Measurements from ENCODE around the gene HRH4.

Gene HRH4

DNA sequence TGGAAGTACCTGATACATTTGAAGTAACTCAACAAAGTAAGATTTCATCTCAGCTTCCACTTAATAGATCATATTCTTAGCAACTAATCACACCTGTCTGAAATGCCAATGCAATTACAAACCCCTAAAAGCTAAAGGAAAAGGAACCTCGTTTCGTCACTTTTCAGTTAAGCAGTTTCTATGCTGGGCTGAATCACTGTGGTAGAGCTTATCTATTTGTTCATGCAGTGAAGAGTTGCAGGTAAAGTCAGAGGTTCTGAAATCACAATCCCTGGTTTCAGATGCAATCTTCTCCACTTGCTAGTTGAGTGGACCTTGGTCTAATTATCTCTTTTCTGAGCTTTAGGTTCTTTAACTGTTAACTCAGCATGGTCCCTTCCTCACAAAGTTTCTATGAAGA is 6.3 kb downstream of the HRH4 start:
- DNase-seq (ENCODE audit: low read depth, low spot score) = no peak

DNA sequence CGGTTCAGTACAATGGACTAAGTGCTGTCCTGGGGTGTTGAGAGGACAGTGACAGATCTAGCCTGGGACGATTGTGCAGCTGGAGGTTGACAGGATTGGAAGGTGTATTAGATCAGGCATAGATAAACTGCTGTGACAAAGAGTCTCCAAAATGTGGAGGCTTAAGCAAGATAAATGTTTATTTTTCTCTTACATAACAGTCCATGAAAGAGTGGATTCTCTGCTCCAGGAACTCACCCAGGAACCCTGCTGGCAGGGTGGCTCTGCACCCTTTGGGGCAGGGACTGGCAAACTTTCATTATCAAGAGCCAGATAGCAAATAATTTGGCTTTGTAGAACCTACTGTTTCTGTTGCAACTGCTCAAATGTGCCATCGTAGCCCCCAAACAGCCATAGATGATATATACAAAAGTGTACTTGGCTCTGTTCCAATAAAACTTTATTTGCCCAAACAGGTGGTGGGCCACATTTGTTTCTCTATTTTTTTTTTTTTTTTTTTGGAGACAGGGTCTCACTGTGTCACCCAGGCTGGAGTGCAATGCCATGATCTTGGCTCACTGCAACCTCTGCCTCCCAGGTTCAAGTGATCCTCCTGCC is 9.7 kb downstream of the HRH4 start:
- DNase-seq (ENCODE audit: low read depth, low spot score) = no peak

DNA sequence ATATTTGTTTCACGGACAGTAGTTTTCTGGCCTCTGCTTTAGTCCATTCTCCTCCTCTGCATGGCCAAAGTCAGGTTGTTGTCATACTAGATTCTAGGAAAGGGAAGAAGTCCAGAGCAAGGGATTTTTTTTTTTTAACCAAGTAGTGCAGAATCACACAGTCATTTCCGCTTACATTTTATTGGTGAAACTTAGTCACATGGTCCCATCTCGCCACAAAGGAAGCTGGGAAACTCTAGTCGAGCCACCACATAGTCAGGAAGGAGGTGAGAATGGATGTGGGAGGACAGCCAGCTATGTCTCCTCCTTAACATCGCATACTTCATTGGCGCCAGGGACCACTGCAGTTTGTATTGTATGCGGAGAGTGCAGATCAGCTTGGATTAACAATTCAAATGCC is 10.4 kb downstream of the HRH4 start:
- DNase-seq (ENCODE audit: low read depth, low spot score) = no peak

DNA sequence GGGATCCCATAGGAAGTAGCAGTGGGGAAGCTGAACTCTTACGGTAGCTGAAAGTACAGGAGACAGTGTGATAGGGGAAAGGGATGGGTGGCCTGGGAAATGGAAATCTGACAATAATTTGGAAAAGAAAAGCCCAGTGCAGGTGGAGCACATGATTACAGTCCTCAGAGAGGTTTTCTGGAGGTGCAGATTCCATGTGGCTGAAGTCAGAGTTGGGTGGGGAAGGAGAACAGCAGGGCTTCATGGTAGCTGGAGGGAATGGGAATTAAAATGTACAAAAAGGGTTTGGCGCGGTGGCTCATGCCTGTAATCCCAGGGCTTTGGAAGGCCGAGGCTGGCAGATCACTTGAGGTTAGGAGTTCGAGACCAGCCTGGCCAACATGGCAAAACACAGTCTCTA is 12.2 kb downstream of the HRH4 start:
- no peak for DNase-seq (ENCODE audit: low read depth, low spot score)

DNA sequence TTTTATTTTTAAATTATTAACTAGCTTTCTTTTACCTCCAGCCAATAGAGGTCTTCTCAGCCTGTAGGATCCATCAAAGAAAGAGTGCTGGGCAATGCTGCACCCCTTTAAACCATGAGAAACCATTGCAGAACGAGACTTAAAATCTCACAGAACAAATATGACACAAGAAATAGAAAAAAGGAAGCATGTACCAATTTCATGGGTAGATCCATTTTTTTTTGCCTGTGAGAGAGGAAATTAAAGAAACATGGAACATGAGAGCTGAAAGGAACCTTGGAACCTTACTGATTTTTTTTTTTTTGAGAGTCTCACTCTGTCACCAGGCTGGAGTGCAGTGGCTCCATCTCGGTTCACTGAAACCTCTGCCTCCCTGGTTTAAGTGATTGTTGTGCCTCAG is 14.0 kb downstream of the HRH4 start:
- no peak for DNase-seq (ENCODE audit: low read depth, low spot score)

DNA sequence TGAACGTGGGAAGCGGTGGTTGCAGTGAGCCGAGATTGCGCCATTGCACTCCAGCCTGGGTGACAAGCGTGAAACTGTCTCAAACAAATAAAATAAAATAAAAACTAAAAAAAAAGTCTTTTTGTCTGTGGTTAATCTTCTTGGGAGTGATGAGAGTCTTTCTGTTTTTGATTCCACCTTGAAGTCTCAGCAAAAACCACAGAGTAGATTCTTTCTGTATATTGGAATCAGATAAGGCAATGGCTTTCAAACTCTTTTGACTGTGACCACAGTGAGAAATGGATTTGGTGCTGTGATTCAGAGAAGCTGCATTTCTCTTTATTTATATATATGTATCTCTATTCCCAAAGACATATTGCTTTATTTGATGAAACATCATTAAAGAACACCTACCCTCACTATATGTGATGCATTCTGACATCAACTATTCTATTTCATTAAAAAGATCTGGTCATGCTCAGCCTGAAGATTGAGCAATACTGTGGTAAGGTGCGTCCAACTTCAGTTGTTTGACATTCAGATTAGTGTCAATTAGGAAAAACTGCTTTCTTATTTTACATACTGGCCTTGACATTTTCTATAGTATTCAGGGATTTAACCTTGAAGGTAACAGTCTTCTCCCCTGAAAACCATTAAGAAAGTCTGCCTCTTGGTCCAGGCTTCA is 15.6 kb downstream of the HRH4 start:
- DNase-seq (ENCODE audit: low read depth, low spot score) = no peak

DNA sequence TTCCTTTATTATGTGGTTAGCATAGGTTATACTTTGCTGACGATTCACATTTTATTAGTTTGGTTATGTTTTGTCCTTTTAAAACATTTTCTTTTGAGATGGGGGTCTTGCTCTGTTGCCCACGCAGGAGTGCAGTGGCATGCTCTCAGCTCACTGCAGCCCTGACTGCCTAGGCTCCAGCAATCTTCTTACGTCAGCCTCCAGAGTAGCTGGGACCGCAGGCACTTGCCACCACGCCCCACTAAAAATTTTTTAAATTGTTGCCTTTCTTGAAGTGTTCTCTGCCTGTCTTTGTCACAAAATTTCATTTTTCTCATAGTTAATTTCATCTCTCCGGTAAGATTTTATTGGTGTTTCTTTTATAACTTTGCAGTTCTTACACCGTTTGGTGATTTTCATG is 18.9 kb downstream of the HRH4 start:
- no peak for DNase-seq (ENCODE audit: low read depth, low spot score)

DNA sequence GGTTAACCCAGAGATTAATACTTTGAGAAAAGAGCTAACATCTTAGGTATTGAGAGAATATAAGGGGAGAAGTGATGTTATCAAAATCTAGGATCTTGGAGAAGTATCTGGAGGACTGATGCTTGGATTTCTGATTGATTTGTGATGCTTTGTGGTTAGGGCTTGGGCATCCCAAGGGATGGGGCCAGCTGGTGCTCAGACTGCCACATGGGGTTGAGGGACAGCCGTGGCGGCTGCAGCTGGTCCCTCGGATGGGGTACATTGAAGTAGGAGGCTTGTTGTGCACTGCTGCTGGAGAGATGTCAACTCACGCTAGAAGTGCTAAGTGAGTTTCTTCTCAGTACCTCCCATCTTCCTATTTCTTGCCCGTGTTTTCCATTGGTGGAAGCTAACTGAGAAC is 22.4 kb downstream of the HRH4 start:
- no peak for DNase-seq (ENCODE audit: low read depth, low spot score)

DNA sequence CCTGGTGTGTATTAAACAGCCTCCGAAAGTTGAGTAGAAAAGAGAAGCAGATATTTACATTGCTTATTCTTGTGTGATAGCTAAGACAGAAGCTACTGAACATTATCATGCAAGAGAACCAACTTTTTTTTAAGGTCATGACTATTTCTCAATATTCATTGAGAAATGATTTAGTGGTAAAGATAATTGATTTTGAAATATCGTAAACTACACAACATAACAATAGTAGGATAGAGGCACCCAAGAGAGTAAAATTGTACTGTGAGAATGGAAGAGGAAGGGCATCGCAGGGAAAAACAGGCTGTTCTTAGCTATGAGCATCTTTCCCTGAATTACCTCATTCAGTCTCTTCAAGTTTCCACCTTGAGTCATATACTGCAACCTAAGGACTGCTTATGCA is 25.2 kb downstream of the HRH4 start:
- no peak for DNase-seq (ENCODE audit: low read depth, low spot score)

DNA sequence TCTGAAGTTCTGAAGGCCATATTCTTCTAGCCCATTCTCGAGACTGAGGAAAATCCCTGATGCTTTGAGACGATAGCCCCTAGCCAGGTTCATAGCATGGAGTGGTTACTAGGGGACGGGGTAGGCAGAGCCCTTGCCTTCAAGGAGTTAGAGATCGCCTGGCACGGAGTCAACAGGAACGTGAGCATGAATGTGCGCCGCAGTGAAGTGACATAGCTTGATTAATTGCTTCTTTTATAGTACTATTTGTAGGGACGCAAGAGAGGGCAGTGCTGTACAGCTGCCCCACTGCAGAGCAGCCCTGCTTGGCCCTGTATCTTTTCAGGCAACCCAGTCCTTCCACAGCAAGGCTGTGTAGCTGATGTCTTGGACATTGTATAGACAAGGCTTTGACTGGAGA is 26.2 kb downstream of the HRH4 start:
- DNase-seq (ENCODE audit: low read depth, low spot score) = no peak

DNA sequence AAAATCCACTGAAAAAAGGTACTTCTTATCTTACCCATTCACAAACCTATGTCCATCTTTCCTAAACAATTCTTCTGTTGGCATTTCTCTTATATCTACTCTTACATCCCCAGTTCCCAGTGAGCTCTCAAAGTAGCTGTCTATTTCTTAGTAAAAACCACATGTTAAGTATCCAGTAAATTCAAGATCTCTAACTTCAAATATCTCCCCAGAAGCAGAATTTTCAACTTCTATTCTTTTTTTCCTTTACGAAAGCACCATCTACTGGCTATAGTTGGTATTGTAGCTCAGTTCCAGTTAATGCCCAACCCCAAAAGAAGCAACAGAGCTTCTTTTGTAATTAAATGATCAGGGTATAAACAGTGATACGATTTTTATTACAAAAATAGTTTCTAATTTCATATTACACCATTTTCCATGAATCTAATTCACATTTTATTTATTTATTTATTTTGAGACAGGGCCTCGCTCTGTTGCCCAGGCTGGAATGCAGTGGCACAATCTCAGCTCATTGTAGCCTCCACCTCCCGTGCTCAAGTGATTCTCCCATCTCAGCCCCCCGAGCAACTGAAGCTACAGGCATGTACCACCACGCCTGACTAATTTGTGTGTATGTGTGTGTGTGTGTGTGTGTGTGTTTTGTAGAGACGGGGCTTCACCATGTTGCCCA is 28.5 kb downstream of the HRH4 start:
- DNase-seq (ENCODE audit: low read depth, low spot score) = no peak

DNA sequence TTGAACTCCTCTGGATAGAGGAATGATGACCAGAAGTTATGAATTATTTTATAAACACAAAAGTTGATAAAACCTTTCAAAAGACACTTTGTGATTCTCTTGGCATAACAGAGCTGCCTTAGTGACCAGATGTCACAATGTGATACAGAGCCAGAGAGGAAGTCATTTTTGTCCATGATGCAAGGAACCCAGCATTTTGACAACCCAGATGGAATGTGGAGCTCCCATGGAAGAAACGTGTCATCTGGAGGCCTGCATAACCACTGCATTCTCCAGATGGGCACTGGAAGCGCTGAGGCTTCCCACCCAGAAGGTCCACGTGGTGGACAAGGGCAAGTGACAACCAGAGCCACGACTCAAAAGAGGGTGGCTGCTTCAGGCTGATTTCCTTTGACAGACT is 30.1 kb downstream of the HRH4 start:
- no peak for DNase-seq (ENCODE audit: low read depth, low spot score)

DNA sequence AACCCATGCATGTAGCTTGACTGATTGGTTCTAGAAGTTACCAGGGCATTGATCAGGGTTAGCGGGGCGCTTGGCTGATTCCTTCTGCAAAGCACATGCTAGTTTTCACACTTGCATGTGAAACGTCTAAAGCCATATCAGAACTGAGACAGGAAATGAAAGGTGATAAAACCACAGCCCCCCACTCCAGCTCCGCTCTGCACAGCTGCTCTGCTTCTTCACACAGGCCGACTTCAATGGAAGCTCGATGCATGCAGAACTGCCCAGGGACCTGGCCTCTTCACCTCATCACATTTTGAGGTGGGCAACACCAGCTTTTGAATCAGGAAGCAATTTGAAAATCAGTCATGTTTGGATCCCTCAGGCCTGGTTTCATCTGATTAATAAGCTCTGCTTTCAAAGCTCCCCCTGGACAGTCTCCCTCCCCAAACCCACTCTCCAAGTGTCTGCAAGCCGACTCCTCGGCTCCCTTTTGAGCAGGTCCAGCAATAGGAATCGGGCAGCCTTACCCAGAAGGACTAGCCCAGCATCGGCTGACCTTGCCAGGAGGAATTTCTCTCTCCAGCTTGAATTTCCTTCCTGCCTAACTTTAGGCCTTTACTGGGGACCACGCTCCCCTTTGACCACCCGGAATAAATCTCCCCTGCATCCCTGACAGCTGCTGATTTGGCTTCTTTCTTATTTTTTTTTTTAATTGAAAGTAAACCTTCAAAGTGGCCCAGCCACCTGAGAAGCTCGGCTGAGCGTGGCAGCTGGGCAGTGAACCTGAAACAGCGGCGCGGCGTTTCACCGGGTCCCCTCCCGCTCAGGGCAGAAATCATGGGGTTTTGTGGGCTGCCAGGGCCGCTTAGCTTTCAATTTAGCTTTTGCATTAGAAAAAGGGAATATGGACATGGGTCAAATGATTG is 31.7 kb downstream of the HRH4 start:
- no peak for DNase-seq (ENCODE audit: low read depth, low spot score)

DNA sequence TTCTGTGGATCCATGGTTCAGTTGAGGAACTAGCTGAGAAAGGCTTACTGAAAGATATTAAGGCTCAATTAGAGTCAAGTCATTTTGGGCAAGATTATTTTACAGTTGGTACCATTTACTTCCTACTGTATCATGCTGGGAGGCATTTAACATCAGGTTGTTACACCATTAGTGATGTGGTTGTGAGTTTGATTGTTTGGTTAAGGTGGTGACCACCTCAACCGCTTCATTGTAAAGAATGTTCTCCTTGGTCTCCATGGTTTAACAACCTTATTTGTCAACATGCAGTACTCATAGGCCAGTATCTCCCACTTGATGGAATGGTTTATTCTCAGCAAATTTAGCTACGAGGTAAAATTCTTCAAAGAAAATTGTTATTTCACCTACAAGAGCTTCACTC is 34.1 kb downstream of the HRH4 start:
- no peak for DNase-seq (ENCODE audit: low read depth, low spot score)

DNA sequence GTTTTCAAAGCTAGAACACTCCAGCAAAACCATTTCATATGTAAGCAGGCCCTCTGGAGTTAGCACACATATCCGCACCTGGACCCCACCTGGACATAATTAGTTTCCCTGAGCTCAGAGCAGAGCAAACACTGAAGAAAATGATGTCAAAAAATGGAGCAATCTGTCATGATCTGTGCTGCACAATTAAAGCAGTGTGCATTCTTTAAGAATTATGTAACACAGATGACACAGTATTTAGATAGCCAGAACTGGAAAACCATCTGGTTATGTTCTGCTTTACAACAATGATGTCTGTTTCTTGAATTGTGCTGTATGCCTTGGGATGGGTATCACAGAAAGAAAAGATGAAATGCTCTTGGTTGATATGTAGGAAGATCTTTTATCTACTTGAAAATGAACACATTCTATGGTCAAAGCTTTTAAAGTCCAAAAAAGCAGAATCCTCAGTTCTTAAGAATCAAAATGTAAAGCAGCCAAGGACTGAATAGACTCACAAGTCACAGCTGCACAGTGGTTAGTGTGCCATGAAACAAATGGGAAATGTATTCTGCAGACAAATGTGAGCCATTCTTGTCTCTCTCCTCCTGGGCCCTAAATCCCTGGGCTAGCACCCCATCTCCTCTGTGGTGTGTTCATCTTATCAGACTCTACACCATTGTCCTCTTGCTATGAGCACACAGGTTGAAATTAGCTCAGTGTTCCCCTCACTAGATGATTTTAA is 36.8 kb downstream of the HRH4 start:
- DNase-seq (ENCODE audit: low read depth, low spot score) = no peak

DNA sequence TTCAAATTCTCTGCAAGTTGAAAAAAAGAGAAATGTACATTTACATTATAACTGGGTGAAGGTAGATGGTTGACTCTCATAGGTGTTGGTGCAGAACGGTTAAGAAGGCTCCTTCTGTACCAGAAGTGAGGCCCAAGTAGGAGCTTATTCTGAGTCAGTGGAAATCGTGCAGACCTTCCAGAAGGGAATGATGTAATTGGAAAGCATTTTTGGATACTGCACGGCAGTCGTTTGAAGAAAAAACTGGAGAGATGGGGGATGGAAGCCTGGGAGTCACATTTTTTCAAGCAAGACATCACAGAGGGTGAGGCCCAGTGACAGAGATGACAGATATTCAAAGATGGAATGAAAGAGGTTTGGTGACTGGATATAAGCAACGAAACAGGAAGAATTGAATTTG is 39.4 kb downstream of the HRH4 start:
- no peak for DNase-seq (ENCODE audit: low read depth, low spot score)

DNA sequence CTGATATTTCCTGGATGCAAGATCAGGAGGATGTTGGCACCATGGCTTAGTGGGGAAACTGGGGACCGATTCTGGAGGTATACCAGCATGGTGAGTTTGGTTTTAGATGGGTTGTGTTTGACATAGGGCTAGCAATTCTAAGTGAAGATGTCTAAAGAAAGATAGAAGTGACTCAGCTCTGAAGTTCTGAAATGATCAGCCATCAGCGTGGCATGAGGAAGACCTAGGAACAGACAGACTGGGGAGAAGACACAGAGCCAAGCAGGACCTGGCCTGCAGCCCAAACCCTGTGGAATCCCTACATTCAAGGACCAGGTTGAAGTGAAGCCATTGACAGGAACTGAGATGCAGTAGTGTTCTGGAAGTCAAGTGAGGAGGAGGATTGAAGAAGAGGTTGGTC is 39.8 kb downstream of the HRH4 start:
- no peak for DNase-seq (ENCODE audit: low read depth, low spot score)

DNA sequence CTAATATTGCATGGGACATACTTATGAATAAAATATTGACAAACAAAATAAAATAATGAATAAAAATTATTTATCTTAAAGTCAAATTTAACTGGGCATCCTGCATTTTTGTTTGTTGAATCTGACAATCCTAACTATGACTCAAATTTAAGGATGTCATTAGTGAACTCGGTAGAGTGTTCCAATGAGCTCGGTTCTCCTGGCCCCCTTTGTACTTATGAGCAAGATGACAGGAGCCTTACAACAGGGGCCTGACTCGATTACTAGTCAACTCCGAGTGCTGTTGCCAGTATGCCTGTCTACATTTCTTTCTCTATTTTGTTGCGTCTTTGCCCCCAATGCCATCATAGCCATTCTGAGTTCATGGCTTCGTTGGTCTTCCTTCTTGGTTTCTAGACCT is 40.3 kb downstream of the HRH4 start:
- DNase-seq (ENCODE audit: low read depth, low spot score) = no peak

DNA sequence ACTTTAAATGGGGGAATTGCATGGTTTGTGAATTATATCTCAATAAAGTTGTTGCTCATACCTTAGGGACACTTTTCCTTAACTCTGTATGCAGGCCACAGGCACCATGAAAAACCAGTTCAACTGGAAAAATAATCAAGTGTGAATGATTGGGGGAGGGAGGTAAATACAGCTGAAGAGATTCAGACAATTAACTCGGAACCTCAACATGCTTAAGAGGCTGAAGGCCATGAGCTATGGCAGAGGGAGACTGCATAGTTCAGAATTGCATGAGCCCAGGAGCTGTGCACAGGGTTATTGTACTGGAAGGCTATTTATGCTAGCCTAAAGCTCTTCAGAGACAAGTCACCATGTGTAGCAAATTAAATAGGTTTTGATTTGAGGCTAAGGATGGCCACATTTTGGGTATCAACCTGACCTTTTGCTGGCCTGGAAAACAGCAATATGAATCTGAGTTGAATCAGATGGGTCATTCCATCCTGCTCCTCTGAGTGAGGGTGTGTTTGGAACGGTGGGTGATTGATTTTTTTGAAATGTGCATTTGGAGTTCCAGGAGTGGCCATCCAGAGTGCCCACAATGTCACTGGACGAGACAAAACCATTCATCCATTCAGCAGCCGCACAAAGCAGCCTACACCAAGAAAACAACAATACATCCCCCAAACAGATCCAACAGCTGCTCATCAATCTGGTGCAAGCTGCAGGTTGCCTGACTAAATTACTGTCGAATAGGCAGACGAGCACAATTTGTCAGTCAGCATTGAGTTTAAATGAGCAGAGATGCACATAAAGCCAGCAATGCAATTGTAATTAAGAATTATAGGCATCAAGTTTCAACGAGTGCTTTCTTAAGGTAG is 42.5 kb downstream of the HRH4 start:
- no peak for DNase-seq (ENCODE audit: low read depth, low spot score)

DNA sequence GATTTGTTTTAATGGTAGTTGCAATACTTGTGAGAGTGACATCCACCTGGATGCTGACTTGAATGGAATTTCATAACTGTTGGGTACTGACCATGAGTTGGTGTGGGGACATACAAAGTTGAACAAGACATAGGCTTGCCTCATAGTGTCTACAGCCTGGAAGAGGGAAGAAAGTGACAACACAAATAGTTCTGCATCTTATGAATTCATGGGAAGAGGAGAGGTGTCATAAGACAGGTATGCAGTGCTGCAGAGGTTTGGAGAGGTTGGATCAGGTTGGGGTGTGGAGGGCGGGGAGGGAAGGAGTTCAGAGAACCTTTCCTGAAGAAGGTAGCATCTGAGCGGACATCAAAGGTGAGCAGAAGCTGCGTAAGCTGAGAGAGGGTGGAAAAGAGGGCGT is 44.0 kb downstream of the HRH4 start:
- no peak for DNase-seq (ENCODE audit: low read depth, low spot score)

DNA sequence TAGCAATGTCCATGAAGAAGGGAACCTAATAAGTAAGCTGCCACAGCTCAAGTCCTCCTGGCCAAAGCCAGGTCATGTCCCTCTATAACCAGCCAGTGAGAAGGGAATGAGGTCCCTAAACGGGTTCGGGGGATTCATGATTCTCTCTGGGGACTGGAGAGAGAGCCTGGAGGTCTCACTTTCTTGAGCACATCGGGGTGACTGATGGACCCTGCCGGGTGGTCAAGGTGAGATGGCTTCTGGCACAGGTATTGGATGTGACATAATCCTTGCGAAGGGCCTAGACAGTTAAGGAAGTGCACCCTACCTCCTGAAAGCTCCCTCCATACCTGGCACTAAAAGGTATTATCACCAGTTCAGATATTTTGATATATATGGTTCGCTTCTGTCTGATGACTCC is 45.7 kb downstream of the HRH4 start:
- no peak for DNase-seq (ENCODE audit: low read depth, low spot score)

All from activated naive CD8-positive, alpha-beta T cell treated with anti-CD3 and anti-CD28 coated beads, Interleukin-2, amount 50 U/mL, for 16 hours (primary cell).